ENCODE results near the gene SFXN5.

- TF ChIP-seq CTCF (conservative IDR thresholded peaks at IDR 0.05), result no peak
- no peak; the same call in 1 of the 2 replicates for TF ChIP-seq EZH2 (IDR thresholded peaks at IDR 0.05; ENCODE audit: low read depth)
These were observed 155.4 kb downstream of the SFXN5 start for GRCh38 chr2:72915907-72916742.

Measured in PC-9 (cell line).